ENCODE measurements around the gene CDH4. TPM values are rescaled to one million over a fixed set of nuclear protein-coding genes. Genes with fewer than 3 reads are reported as not detected.

CDH4 gene
- total RNA-seq, 1 experiment from 2014 or later, result not detected

DNA sequence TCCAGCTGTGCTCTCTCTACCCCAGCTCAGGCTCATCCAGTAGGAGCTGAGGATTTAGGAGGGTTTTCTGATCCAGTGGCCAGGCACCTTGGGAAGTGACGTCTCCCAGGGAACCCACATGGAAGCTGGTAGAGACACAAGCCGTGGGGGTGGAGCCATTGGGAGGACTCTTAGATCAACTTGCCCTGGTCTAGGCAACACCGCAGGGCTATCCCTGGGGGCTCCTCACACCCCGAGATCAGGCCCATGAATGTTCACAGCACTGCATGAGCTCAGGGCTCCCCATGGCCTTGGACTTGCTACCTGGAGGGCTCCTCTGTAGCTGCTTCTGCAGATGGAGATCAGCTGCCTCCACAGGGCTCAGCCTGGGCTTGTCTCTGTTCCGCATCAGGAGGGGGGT lies 112.1 kb downstream of the CDH4 start:
- in situ Hi-C loops (cut with HindIII; ENCODE audit: low pct_unique_long_range_greater_than_20kb, low sequenced_read_pairs) (no loop called here), intact Hi-C loops (cut with micrococcal nuclease; ENCODE audit: unreplicated experiment) (no loop called here)
- H3K27me3 ChIP-seq (ENCODE audit: control insufficient read depth, insufficient read depth, low read length), result peaks cover 5% of the 10 kb centered on the region; the same call in 1 of the 2 replicates
- H3K4me3 ChIP-seq (ENCODE audit: low read depth in 2 of 2, low read length in 2 of 2), result no peak overlapping the region
- ChIA-PET CTCF (no interaction called here), POLR2A (no interaction called here)
- BruUV-seq (replicated peaks), result no TSS peak
- TF ChIP-seq, protein P1, sequence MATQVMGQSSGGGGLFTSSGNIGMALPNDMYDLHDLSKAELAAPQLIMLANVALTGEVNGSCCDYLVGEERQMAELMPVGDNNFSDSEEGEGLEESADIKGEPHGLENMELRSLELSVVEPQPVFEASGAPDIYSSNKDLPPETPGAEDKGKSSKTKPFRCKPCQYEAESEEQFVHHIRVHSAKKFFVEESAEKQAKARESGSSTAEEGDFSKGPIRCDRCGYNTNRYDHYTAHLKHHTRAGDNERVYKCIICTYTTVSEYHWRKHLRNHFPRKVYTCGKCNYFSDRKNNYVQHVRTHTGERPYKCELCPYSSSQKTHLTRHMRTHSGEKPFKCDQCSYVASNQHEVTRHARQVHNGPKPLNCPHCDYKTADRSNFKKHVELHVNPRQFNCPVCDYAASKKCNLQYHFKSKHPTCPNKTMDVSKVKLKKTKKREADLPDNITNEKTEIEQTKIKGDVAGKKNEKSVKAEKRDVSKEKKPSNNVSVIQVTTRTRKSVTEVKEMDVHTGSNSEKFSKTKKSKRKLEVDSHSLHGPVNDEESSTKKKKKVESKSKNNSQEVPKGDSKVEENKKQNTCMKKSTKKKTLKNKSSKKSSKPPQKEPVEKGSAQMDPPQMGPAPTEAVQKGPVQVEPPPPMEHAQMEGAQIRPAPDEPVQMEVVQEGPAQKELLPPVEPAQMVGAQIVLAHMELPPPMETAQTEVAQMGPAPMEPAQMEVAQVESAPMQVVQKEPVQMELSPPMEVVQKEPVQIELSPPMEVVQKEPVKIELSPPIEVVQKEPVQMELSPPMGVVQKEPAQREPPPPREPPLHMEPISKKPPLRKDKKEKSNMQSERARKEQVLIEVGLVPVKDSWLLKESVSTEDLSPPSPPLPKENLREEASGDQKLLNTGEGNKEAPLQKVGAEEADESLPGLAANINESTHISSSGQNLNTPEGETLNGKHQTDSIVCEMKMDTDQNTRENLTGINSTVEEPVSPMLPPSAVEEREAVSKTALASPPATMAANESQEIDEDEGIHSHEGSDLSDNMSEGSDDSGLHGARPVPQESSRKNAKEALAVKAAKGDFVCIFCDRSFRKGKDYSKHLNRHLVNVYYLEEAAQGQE (IDR thresholded peaks at IDR 0.05; ENCODE audit: insufficient read depth in 1 of 2, low read depth in 2 of 2, low read length in 1 of 2), result no peak
- TF ChIP-seq TCF7L2 (IDR thresholded peaks at IDR 0.05; ENCODE audit: low read depth, low read length), result no peak
- DNase-seq (ENCODE audit: low read depth, low spot score) (no peak), ATAC-seq (no peak)
- no peaks in the 10 kb centered on the region for H3K9me3 ChIP-seq (ENCODE audit: control insufficient read depth, insufficient read depth, low read depth, low read length)
- H3K36me3 ChIP-seq (ENCODE audit: control insufficient read depth, insufficient read depth, low read length), result no peaks in the 10 kb centered on the region
- no peaks in the 10 kb centered on the region for H3K4me1 ChIP-seq (ENCODE audit: control insufficient read depth, insufficient read depth, low read length)
- H3K27ac ChIP-seq (ENCODE audit: low read length), result no peak overlapping the region

DNA sequence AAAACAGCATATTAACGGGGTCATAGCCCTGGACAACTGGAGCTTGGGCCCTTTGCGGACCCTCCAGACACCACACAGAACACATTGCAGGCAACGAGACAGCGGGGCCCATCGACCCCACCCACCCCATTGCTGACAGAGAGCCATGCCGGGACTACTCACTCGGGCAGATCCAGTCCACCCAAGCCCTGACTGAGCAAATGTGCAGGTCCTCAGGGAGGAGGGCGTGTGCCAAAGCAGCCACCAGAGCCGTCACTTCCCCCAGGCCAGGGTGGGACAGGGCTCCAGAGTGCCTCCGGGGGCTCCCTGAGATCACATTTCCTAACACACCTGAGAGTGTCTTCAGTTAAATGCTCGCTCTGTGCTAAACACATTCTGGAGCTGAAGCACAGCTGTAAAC lies 114.9 kb downstream of the CDH4 start:
- no peak overlapping the region for H3K4me3 ChIP-seq (ENCODE audit: low read depth in 2 of 2, low read length in 2 of 2)
- no peaks in the 10 kb centered on the region for H3K36me3 ChIP-seq (ENCODE audit: control insufficient read depth, insufficient read depth, low read length)
- ATAC-seq (no peak), DNase-seq (ENCODE audit: low read depth, low spot score) (no peak)
- H3K27me3 ChIP-seq (ENCODE audit: control insufficient read depth, insufficient read depth, low read length), result peaks cover 2% of the 10 kb centered on the region; the same call in 1 of the 2 replicates
- BruUV-seq (replicated peaks), result no TSS peak
- in situ Hi-C loops (cut with HindIII; ENCODE audit: low pct_unique_long_range_greater_than_20kb, low sequenced_read_pairs) (no loop called here), intact Hi-C loops (cut with micrococcal nuclease; ENCODE audit: unreplicated experiment) (no loop called here)
- H3K9me3 ChIP-seq (ENCODE audit: control insufficient read depth, insufficient read depth, low read depth, low read length), result no peaks in the 10 kb centered on the region
- ChIA-PET CTCF (no interaction called here), POLR2A (no interaction called here)
- no peak overlapping the region for H3K27ac ChIP-seq (ENCODE audit: low read length)
- TF ChIP-seq, protein P2, sequence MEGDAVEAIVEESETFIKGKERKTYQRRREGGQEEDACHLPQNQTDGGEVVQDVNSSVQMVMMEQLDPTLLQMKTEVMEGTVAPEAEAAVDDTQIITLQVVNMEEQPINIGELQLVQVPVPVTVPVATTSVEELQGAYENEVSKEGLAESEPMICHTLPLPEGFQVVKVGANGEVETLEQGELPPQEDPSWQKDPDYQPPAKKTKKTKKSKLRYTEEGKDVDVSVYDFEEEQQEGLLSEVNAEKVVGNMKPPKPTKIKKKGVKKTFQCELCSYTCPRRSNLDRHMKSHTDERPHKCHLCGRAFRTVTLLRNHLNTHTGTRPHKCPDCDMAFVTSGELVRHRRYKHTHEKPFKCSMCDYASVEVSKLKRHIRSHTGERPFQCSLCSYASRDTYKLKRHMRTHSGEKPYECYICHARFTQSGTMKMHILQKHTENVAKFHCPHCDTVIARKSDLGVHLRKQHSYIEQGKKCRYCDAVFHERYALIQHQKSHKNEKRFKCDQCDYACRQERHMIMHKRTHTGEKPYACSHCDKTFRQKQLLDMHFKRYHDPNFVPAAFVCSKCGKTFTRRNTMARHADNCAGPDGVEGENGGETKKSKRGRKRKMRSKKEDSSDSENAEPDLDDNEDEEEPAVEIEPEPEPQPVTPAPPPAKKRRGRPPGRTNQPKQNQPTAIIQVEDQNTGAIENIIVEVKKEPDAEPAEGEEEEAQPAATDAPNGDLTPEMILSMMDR (IDR thresholded peaks at IDR 0.05), result no peak
- TF ChIP-seq SIN3A (IDR thresholded peaks at IDR 0.05; ENCODE audit: borderline replicate concordance, insufficient read depth, low read depth, low read length), result no peak
- TF ChIP-seq, protein P1 (IDR thresholded peaks at IDR 0.05; ENCODE audit: insufficient read depth in 1 of 2, low read depth in 2 of 2, low read length in 1 of 2), result no peak
- no peak for TF ChIP-seq TCF7L2 (IDR thresholded peaks at IDR 0.05; ENCODE audit: low read depth, low read length)
- no peak for TF ChIP-seq POLR2AphosphoS5 (IDR thresholded peaks at IDR 0.05; ENCODE audit: low read depth, low read length)
- H3K4me1 ChIP-seq (ENCODE audit: control insufficient read depth, insufficient read depth, low read length), result no peaks in the 10 kb centered on the region
